ENCODE results near the gene INTS1.
"Not testable (repeated sequence)": the region's sequence is repeated elsewhere in the genome, so short reads cannot be mapped to it uniquely, and the experiment has no call there.

The INTS1 gene

DNA sequence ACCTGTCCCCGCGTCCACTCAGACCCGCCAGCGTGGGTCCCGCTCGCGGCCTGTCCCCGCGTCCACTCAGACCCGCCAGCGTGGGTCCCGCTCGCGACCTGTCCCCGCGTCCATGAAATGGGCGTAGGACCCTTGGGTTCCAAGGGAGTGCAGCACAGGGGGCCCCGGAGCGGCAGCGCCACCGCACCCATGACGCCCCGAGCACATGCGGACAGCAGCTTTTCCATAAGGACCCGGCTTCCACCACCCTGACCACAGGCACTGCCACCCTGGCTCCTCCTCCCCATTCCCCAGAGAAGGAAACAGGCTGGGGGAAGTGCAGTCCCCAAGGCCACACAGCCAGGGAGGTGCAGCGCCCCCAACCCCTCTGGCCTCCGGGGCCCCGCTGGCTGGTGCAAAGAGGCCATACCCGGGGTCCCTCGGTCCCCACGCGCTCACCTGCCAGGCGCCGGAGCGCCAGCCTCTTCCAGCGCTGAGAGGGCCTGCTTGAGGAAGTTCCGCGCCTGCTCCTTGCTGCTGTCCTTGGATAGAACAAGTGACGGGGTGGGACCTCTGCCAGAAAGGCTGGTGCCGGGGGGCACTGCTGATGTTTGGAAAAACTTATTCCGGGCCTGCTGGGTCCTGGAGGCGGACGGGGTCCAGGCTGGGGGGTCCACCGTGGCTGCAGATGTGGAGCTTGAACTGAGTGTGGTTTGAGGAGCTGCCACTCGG lies 59.8 kb downstream of the INTS1 start:
- DNase-seq, result no peak

GRCh38 chr7:1443587-1444200 lies 60.5 kb downstream of the INTS1 start:
- DNase-seq, result not testable (repeated sequence)

DNA sequence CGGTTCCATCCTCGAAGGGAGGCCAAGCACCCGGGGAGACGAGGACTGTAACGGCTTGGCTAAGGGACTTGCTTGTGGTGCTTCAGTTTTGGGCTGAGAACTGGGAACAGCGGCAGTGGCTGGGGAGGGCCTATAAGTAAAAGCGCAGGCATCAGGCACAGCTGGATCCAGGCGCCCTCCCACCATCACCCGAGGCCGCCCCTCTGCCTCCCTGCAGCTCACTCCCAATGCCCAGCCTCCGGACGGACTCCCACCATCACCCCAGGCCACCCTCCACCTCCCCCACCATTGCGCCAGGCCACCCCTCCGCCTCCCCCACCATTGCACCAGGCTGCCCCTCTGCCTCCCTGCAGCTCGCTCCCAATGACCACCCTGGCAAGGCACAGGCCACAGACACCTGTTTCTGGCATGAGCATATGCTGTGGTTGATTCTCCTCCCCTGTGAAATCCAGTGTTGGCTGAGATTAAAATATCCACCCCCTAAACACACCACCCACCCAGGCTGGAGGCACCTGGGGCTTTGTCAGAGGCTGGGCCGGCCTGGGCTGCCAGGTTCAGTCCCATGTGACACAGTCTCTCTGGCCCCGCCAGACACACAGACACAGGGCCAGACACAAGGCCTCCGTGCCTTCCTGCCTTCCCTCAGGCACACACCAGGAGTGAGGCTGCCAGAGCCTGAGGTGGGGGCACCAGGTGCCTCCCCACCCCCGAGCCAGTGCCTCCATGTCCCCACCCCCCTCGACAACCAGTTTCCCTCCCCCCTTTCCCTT lies 61.6 kb downstream of the INTS1 start:
- no peak for DNase-seq

GRCh38 chr7:1441615-1442354 lies 62.4 kb downstream of the INTS1 start:
- DNase-seq, result no peak

GRCh38 chr7:1440620-1441019 lies 63.6 kb downstream of the INTS1 start:
- no peak for DNase-seq

GRCh38 chr7:1439373-1440363 lies 64.5 kb downstream of the INTS1 start:
- DNase-seq, result no peak

DNA sequence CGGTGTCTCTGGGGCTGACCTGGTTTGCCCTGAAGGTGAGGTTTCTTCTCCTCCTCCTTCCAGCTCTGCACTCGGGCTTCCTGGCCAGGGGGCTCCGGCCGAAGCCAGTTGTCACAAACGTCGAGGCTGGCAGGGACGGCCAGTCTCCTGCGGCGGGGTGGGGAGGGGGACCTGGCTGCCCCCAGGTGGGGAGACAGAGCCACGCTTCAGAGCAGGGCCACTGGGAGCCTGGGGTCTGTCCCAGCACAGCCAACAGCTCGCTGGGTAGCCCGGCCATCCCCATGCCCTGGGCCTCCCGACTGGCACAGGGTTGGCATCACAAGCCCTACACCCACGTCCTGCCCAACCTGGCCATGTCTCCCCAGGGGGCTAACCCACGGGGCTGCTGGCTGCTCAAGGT lies 65.4 kb downstream of the INTS1 start:
- no peak for DNase-seq

DNA sequence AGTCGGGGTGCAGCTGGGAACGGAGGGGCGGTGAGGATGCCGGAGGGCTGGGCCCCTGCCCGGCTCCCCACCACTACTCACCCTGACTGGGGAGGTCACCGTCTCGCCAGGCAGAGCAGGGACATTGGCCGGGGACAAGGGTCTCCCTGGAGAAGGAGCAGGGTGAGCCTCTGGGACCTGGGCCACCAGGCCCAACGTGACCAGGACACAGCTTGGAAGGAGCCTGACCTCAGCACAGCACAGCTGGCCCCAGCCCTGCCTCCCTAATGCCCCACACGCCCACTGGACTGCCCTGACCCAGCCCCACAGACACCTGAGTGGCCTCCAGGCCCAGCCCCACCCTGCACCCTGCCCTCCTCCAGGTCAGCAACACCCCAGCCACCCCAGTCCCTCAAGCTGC lies 66.0 kb downstream of the INTS1 start:
- DNase-seq, result no peak

DNA sequence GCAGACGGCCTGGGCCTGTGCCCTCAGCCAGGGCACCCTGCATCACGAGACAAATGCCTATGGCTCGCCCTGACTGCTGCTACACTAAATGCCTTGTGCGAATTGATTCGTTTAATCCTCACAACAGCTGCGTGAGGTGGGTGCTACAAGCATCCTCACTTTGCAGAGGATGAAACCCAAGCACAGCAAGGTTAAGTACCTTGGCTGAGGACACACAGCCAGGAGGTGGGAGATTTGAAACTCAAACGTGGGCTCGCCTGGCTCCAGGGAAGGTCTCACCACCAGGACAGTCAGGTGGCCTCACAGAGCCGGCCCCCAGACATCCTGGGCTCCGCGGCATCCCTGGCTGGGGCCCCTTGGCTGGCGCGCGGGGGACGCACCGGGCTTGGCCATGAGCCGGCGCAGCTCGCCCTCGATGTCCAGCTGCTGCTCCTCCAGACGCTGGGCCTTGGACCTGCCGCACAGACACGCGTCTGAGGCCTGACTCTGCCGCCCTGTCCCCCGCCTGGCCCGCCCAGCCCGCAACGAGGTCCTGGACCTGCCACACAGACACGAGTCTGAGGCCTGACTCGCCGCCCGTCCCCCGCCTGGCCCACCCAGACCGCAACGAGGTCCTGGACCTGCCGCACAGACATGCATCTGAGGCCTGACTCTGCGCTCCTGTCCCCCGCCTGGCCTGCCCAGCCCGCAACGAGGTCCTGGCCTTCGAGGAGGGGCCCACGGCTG lies 66.9 kb downstream of the INTS1 start:
- no peak for DNase-seq

DNA sequence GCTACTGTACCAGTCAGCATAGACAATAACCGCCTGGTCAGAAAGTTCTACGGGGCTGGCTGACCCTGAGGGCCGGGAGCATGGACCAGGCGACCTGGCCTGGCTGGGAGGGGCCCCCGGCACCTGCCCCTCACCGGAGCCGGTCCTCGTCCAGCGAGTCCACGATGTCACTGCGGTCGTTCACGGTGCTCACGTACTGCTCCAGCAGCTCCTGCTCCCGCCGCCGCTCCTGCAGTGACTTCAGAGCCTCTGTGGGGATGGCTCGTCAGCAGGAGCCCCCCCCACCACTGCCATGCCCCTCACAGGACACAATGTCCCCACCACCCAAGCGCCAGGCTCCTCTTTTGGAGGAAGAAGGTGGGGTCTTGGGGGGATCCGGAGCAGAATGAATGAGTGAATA lies 67.6 kb downstream of the INTS1 start:
- no peak for DNase-seq

DNA sequence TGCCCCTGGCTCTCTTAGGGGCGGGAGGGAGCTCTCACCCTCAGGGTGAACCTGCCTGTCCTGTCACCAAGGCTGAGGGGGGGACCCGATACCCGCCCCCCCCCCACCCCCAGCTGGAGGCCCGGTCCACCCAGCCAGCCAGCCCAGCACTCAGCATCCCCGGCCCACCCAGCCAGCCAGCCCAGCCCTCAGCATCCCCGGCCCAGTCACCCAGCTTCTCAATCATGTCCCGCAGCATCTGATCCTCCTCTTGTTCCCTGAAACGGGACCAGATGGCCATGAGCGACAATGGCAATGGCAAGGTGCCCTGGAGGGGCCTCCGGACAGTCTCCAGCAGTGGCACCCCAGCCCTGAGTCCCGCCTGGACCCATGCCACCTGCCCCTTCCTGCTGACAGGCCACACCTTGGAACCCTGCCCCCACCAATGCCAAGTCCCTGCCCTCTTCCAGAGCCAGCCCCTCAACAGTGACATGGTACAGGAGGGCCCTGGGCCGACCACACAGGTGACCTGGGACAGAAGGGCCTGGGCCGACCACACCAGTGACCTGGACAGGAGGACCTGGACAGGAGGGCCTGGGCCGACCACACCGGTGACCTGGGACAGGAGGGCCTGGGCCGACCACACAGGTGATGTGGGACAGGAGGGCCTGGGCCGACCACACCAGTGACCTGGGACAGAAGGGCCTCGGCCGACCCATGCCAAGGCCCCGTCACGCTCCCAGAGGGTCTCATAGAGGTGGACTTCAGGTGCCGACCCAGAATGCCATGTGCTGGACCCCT lies 69.1 kb downstream of the INTS1 start:
- no peak for DNase-seq

DNA sequence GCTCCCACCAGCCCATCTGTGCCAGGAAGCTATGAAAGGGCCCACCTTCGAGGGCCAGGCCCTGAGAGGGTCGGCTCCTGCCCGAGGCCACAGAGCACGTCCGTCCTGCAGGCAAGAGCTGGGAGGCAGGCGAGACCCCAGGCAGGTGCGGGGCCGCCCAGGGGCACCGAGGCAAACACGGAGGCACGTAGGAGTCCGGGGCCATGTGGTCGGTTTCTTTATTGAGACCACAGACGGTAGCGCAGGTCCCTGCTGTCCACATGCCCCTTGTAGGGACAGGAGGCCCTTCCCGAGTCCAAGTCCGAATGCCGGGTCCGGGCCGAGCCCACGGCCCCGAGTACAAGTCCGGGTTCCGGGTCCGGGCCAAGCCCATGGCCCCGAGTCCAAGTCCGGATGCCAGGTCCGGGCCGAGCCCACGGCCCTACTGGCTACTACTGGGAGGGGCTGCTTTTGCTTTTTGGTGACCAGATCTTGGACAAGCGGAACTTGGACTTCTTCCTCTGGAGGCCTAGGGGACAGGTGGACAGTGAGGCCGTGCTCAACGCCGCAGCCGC lies 69.9 kb downstream of the INTS1 start:
- DNase-seq, result no peak

DNA sequence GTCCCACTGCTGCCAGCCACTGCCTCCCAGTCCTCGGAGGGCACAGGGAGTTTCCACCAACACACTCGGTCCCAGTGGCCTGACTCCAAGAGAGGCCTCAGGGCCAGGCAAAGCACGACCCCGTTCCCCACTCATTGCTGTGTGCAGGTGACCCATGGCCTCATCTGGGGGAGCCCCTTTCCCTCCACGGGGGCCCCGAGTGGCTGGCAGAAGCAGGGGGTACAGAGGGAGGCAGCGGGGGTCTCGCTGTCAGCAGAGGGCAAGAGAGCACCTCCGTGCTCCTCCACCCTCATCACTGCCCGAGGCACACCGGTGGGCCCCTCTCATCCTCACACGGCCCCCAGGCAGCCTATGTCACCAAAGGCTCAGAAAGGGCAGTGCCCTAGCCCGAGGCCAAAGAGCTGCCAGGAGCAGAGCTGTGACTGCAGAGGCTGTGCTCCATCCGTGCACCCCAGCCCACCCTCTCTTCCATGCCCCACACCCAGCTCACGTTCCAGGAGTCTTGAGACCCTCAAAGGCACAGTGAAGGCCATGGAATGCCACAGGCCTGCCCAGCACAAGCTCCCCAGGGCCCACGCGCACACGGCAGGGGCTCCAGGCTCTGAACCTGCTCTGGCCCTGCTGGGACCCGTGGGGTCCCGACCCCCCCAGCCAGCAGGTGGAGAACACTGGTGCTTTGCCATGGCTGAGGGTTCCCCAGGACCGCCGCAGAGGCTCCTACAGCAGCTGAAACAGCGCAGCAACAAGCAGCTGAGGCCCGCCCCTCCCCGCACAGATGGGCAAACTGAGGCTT lies 70.9 kb downstream of the INTS1 start:
- no peak for DNase-seq

DNA sequence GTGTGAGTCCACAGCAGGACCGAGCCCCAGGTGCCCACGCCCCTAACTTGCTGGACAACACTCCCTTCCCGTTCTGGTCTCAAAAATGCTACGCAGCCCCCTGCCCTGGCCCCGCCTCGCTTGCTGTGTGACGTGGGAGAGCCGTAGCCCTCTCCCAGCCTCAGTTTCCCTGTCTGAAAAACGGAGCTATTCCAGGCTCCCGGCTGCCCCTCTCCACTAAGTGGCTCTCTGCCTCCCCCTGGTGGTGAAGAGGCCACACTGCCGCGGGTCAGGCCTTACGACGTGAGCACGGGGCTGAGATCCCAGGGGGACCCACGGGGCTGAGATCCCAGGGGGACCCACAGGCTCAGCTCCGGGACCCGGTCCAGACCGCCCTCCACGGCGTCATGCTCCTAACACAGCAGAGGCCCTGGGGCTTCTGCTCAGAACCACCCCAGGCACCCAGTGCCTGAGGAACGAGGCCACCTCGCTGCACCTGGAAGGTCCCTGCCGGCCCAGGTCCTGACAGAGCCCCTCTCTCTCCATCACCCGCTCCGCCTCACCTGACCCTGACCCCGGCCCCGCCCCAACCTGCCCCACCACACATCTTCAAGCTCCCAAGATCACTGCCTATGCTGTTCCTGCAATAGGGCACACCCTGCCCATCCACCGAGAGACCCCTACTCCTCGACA lies 71.6 kb downstream of the INTS1 start:
- DNase-seq, result peak; percentile 55 to 80 (median 63)

DNA sequence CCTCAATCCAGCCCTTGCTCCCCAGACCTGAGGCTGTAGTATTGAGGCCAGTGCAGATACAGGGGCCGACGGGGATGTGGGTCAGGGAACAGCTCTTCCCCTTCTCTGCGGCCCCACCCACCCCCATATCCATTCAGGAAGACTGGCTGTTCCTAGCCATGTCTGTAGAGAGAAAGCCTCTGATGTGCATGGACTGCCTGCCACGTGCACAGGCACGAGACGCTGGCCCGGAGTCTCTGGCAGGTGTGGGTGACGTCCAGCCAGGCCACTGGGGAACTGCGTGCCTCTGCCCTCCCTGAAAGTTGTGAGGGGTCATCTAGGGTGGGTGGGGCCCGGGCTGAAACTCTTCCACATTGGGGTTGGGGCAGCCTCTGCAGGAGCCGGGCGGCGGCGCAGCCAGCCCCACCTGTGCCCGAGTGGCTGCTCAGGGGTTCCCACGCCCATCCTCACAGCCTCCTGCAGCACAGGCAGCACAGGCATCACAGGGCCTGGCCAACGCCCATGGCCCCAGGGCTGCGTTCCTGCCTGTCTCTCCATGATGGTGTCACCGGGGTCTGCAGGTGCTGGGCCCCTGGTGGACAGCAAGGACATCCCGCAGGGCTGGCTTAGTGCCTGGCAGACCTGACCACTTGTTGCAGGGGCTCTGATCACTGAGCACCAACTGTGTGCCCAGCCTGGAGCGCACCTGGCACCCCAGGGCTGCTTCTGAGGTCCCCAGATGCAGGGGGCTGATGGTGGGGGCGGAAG lies 72.4 kb downstream of the INTS1 start:
- DNase-seq, result no peak

GRCh38 chr7:1431226-1431625 lies 73.0 kb downstream of the INTS1 start:
- DNase-seq, result no peak

- DNase-seq, result no peak
These were observed 73.9 kb downstream of the INTS1 start for GRCh38 chr7:1430056-1430845.

Data from T-helper 1 cell (primary cell).